Measurements from ENCODE around the gene CUL7. TPM values are rescaled to one million over a fixed set of nuclear protein-coding genes. Genes with fewer than 3 reads are reported as not detected.

The CUL7 gene
- 1 to 10 TPM; 8.3 to 9.8 TPM for total RNA-seq

- Mint-ChIP-seq H3K36me3 (no peaks in the 10 kb centered on the region), H3K4me1 (ENCODE audit: low read depth in 2 of 2) (peaks cover 49 to 55% of the 10 kb centered on the region in 2 donors), H3K27ac (peak within 1 kb of the TSS; percentile 94 to 98), H3K9me3 (no peaks in the 10 kb centered on the region), H3K27me3 (no peaks in the 10 kb centered on the region), H3K4me3 (peak within 1 kb of the TSS; percentile 96)
- ATAC-seq (peak; percentile 99), DNase-seq (ENCODE audit: low spot score) (peak; percentile 93)
These were observed at the start of gene CUL7 for GRCh38 chr6:43053545-43054205. TSS of gene CUL7 (minus strand) at chr6:43053851. CDS start at chr6:43052788, 1,063 bp downstream.

DNA sequence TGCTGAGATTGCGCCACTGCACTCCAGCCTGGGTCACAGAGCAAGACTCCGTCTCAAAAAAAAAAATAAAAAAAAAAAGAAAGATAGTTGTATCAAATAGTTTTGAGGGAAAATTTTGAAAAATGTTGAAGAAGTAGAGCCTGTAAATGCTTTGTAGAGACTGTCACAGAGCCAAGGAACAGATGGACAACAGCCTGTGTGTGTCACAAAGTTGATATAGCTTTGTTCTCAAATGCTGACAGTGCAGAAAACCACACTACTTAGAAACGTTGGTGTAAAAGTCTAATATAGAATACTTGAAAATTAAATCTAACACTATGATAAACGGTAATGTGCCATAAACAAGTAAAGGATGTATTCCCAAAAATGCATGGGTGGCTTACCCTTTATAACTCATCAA lies 47.8 kb upstream of the CUL7 start:
- no peak for ATAC-seq
- H3K4me1 Mint-ChIP-seq (ENCODE audit: low read depth in 2 of 2): peaks cover 0 to 3% of the 10 kb centered on the region in 2 donors

DNA sequence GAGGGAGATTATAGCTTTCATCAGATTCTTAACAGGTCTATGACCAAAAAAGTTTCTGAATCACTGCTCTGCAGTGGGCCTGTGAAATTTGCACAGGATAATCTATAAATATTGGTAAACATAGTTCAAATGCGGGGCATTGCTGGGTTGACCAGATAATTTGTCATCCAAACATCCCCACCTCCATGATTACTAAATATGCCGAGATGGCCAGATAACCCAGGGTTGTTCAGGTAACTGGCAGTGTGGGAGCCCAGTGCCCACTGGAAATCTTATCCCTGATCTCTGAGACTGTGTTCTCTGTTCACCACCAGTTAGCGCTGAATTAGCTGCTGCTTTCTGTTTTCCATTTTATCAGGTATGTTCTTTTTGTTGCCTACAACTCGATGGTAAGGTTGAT lies 43.9 kb upstream of the CUL7 start:
- Mint-ChIP-seq H3K4me1 (ENCODE audit: low read depth in 2 of 2) (peaks cover 5 to 6% of the 10 kb centered on the region in 2 donors), H3K27me3 (no peaks in the 10 kb centered on the region), H3K4me3 (no peak overlapping the region), H3K9me3 (no peaks in the 10 kb centered on the region), H3K36me3 (no peaks in the 10 kb centered on the region), H3K27ac (no peak overlapping the region)
- no peak for ATAC-seq
- no peak for DNase-seq (ENCODE audit: low spot score)

More for the DNA sequence above, 47.8 kb upstream of the CUL7 start:
- Mint-ChIP-seq H3K36me3 (no peaks in the 10 kb centered on the region), H3K27ac (no peak overlapping the region), H3K9me3 (no peaks in the 10 kb centered on the region), H3K27me3 (no peaks in the 10 kb centered on the region), H3K4me3 (no peak overlapping the region)
- DNase-seq (ENCODE audit: low spot score): no peak

- DNase-seq (ENCODE audit: low spot score) (no peak), ATAC-seq (no peak)
- H3K27me3 Mint-ChIP-seq: no peaks in the 10 kb centered on the region
- H3K9me3 Mint-ChIP-seq: no peaks in the 10 kb centered on the region
- H3K27ac Mint-ChIP-seq: no peak overlapping the region
- H3K4me1 Mint-ChIP-seq (ENCODE audit: low read depth in 2 of 2): peaks cover 5 to 6% of the 10 kb centered on the region in 2 donors
- no peak overlapping the region for H3K4me3 Mint-ChIP-seq
- H3K36me3 Mint-ChIP-seq: no peaks in the 10 kb centered on the region
These were observed 43.4 kb upstream of the CUL7 start for GRCh38 chr6:43097098-43097489.

DNA sequence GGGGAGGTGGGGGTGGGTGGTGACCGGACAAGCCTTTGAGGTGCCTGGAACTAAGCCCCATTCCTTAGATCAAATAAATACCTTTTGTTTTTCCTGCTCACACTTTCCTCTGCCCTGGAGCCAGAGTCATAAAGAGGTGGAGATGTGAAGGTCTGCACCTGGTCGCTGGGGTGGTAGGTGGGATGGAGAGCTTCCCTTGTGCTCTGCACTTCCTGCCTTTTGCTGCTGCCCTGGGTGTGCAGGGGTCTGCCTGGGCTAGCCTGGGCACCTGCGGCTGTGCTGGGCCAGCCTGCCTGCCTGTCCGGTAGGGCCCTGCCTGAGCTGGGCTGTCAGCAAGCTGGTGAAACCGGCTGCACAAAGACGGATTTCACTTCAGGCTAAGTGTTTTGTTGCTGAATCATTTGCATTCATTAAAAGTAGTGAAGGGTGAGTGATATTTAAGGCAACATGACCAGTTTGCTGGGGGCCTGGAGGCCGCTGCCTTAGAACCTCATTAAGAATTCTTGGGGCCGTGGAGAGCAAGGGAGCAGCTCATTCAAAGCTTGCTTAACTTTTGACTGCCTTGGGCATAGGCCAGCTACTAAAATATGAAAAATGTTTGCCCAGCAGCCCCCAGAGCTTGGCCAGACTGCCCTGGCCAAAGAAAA lies 42.9 kb upstream of the CUL7 start:
- Mint-ChIP-seq H3K4me1 (ENCODE audit: low read depth in 2 of 2) (peaks cover 5 to 6% of the 10 kb centered on the region in 2 donors), H3K9me3 (no peaks in the 10 kb centered on the region), H3K27me3 (no peaks in the 10 kb centered on the region), H3K27ac (no peak overlapping the region), H3K4me3 (no peak overlapping the region), H3K36me3 (no peaks in the 10 kb centered on the region)
- ATAC-seq (no peak), DNase-seq (ENCODE audit: low spot score) (no peak)

- Mint-ChIP-seq H3K36me3 (no peaks in the 10 kb centered on the region), H3K4me3 (no peak overlapping the region), H3K27me3 (no peaks in the 10 kb centered on the region), H3K27ac (no peak overlapping the region), H3K4me1 (ENCODE audit: low read depth in 2 of 2) (peaks cover 5 to 6% of the 10 kb centered on the region in 2 donors), H3K9me3 (no peaks in the 10 kb centered on the region)
- ATAC-seq (no peak), DNase-seq (ENCODE audit: low spot score) (no peak)
These were observed 42.3 kb upstream of the CUL7 start for GRCh38 chr6:43095939-43096338.

DNA sequence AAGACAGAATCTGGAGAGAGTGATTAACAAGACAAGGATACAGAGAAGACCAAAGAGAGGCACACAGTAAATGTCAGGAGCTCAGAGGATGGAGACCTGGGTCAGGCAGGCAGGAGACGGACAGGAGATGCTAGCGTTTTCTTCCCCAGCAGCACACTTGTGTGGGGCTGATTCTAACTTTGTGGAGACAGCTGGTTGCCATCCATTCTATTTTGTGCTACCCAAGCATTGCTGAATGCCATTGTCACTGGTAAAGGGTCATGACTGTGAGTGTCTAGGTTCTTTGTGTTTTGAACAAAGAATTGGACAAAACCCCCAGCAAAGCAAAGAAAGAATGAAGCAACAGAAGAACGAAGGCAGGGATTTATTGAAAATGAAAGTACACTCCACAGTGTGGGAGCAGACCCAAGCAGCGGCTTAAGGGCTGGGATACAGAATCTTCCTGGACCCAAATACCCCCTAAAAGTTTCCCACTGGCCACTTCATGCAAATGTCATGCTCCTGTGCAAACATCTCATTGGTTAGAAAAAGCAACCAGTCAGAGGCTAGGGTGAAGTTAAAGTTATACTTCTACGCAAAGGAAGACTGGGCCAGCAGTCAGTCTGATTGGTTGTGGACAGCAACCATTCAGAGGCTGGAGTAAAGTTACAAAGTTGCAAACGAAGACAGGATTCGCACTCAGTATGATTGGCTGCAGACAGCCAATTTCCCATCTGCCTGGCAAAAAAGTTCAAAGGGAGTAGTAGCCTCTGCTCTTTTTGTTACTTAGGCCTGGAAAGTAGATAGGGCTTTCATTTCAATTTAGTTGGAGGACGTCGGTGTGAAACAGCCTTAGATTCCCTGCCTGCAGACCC lies 40.0 kb upstream of the CUL7 start:
- peak overlapping the region; percentile 25 for H3K4me3 Mint-ChIP-seq
- no peaks in the 10 kb centered on the region for H3K27me3 Mint-ChIP-seq
- DNase-seq (ENCODE audit: low spot score) (no peak), ATAC-seq (peak; percentile 51 to 60)
- H3K36me3 Mint-ChIP-seq: no peaks in the 10 kb centered on the region
- peaks cover 5 to 6% of the 10 kb centered on the region in 2 donors for H3K4me1 Mint-ChIP-seq (ENCODE audit: low read depth in 2 of 2)
- no peaks in the 10 kb centered on the region for H3K9me3 Mint-ChIP-seq
- H3K27ac Mint-ChIP-seq: no peak overlapping the region

DNA sequence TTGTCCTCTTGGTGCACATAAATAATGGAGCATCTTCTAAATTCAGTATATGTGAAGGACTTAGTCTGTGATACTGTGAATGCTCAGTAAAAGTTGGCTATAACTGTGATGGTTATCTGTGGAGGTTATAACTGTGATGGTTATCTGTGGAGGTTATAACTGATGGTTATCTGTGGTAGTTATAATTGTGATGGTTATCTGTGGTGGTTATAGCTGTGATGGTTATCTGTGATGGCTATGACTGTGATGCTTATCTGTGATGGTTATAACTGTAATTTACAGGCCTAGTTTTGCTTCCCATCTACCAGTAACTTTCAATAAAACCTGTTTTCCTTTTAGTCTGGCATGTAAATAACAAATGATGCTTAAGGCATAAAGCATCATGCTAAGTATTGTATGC lies 39.0 kb upstream of the CUL7 start:
- H3K9me3 Mint-ChIP-seq: no peaks in the 10 kb centered on the region
- H3K4me3 Mint-ChIP-seq: no peak overlapping the region
- no peaks in the 10 kb centered on the region for H3K27me3 Mint-ChIP-seq
- ATAC-seq (peak in 1 of 2 donors; percentile 62), DNase-seq (ENCODE audit: low spot score) (no peak)
- no peak overlapping the region for H3K27ac Mint-ChIP-seq
- H3K36me3 Mint-ChIP-seq: no peaks in the 10 kb centered on the region
- H3K4me1 Mint-ChIP-seq (ENCODE audit: low read depth in 2 of 2): peaks cover 5 to 6% of the 10 kb centered on the region in 2 donors

DNA sequence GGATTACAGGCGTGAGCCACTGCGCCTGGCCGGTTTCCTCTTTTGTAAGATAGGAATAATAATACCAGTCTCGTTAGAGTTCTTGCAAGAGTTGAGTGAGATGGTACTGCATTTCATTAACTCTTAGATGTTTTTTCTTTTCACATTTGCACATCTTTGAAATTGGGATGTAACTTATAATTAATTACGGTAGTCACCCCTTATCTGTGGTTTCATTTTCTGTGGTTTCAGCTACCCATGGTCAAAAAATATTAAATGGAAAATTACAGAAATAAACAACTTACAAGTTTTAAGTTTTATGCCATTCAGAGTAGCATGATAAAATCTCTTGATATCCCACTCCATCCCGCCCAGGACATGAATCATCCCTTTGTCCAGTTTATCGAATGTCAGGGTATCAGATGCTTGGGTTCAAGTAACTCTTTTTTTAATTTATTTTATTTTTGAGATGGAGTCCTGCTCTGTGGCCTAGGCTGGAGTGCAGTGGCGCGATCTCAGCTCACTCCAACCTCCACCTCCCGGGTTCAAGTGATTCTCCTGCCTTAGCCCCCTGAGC lies 37.9 kb upstream of the CUL7 start:
- no peak for ATAC-seq

GRCh38 chr6:43091020-43091419 lies 37.4 kb upstream of the CUL7 start:
- no peaks in the 10 kb centered on the region for H3K9me3 Mint-ChIP-seq
- ATAC-seq (no peak), DNase-seq (ENCODE audit: low spot score) (no peak)
- no peaks in the 10 kb centered on the region for H3K36me3 Mint-ChIP-seq
- peaks cover 0 to under 1% of the 10 kb centered on the region in 2 donors for H3K27me3 Mint-ChIP-seq
- peaks cover 5 to 8% of the 10 kb centered on the region in 2 donors for H3K4me1 Mint-ChIP-seq (ENCODE audit: low read depth in 2 of 2)
- no peak overlapping the region for H3K4me3 Mint-ChIP-seq
- no peak overlapping the region for H3K27ac Mint-ChIP-seq

More for the DNA sequence above, 37.9 kb upstream of the CUL7 start:
- H3K4me3 Mint-ChIP-seq: no peak overlapping the region
- H3K9me3 Mint-ChIP-seq: no peaks in the 10 kb centered on the region
- no peaks in the 10 kb centered on the region for H3K36me3 Mint-ChIP-seq
- H3K4me1 Mint-ChIP-seq (ENCODE audit: low read depth in 2 of 2): peaks cover 5 to 6% of the 10 kb centered on the region in 2 donors
- no peak for DNase-seq (ENCODE audit: low spot score)
- H3K27ac Mint-ChIP-seq: no peak overlapping the region
- H3K27me3 Mint-ChIP-seq: no peaks in the 10 kb centered on the region

DNA sequence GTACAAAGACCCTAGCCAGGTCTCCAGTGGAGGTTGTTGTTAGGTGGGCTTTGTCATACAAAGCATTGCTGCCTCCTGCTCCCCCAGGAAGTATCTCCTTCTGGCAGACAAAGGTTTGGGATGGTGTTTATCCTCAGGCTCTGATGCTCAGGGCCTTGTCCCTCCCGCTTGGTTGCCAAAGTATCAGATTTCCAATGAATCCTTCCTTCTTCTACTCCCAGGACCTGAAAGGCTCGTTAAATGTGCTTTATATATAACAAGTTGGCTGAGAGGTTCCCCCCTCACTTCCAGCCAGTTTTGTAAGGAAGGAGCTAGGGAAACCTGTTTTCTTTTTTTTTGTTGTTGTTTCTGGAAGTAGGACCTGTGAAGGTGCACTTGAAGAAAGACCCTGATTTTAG lies 36.9 kb upstream of the CUL7 start:
- peaks cover 0 to 3% of the 10 kb centered on the region in 2 donors for H3K27me3 Mint-ChIP-seq
- H3K4me3 Mint-ChIP-seq: no peak overlapping the region
- peaks cover 5 to 10% of the 10 kb centered on the region in 2 donors for H3K4me1 Mint-ChIP-seq (ENCODE audit: low read depth in 2 of 2)
- no peak overlapping the region for H3K27ac Mint-ChIP-seq
- H3K36me3 Mint-ChIP-seq: no peaks in the 10 kb centered on the region
- no peak for ATAC-seq
- H3K9me3 Mint-ChIP-seq: no peaks in the 10 kb centered on the region
- DNase-seq (ENCODE audit: low spot score): no peak

DNA sequence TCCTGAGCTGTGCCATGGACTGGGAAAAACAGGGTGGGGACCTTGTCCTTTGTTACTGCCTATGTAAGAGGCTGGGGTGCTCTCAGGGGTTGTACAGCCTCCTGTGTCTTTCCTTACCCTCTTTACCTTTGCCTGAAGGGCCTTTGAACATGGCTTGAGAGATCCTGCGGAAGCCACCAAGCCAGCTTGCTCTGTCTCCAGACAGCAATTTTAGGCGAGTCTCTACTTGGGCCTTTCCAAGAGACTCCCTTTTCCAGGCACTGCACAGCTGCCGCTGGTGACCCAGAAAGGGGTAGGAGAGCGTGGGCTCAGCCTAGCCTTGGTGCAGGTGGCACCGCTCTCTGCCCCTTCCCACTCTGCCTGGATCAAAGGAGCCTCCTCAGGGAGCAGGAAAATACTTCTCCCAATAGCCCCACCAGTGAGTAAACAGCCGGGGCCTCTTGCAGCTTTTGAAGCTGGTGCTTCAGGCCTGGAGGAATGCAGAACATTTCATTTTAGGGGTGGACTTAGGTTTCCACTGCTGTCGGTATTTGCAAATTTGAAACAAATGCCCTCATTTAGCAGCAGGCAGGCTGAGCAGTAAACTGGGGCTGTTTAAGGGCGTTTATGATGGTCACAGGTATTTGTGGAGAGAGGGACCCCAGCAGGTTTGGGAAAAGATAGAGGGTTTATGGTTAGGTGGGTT lies 36.4 kb upstream of the CUL7 start:
- no peak overlapping the region for H3K4me3 Mint-ChIP-seq
- no peak overlapping the region for H3K27ac Mint-ChIP-seq
- ATAC-seq (no peak), DNase-seq (ENCODE audit: low spot score) (no peak)
- H3K27me3 Mint-ChIP-seq: peaks cover 0 to 3% of the 10 kb centered on the region in 2 donors
- no peaks in the 10 kb centered on the region for H3K36me3 Mint-ChIP-seq
- H3K4me1 Mint-ChIP-seq (ENCODE audit: low read depth in 2 of 2): peaks cover 5 to 10% of the 10 kb centered on the region in 2 donors
- no peaks in the 10 kb centered on the region for H3K9me3 Mint-ChIP-seq

GRCh38 chr6:43089467-43089866 lies 35.8 kb upstream of the CUL7 start:
- H3K27ac Mint-ChIP-seq: no peak overlapping the region
- no peaks in the 10 kb centered on the region for H3K9me3 Mint-ChIP-seq
- ATAC-seq: no peak
- DNase-seq (ENCODE audit: low spot score): no peak
- no peak overlapping the region for H3K4me3 Mint-ChIP-seq
- H3K36me3 Mint-ChIP-seq: no peaks in the 10 kb centered on the region
- H3K4me1 Mint-ChIP-seq (ENCODE audit: low read depth in 2 of 2): peaks cover 5 to 10% of the 10 kb centered on the region in 2 donors
- peaks cover 0 to 3% of the 10 kb centered on the region in 2 donors for H3K27me3 Mint-ChIP-seq

All from natural killer cell treated with Interleukin-12 subunit alpha and Interleukin-12 subunit beta and Interleukin-15 and Interleukin-18, amount 100 ng/mL, for 72 hours (primary cell).